ENCODE measurements around the gene KDM4B.
"Not testable (repeated sequence)": the region's sequence is repeated elsewhere in the genome, so short reads cannot be mapped to it uniquely, and the experiment has no call there.

KDM4B gene

GRCh38 chr19:5154799-5155426 lies 186.0 kb downstream of the KDM4B start:
- DNase-seq = no peak

DNA sequence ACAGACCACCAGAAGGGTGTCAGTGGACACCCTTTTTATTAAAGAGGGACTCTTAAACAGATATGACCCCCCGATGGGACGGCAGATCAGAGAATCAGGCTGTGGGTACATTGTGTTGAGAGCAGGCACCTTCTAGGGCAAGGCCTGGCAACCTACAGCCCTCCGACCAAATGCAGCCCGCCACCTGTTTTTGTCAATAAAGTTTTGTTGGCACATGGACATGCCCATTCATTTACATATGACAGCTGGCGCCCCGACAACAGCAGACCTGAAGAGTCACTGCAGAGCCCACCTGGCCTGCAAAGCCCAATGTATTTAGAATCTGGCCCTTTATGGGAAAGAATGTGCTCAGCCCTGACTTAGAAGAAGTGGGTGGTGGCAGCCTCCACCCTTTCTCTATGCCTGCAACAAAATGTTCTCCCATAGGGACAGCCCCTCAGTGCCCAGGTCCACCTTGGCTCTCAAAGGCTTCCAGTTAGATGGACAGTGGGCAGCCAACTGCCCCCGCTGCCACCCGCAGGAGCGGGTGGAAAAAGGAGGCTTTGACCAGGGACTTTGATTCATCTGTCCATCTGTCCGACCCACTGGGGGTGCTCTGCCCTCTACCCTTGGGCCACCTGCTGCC lies 186.8 kb downstream of the KDM4B start:
- no peak for DNase-seq

- no peak for DNase-seq
These were observed 187.5 kb downstream of the KDM4B start for GRCh38 chr19:5156231-5156986.

GRCh38 chr19:5157186-5157585 lies 188.3 kb downstream of the KDM4B start:
- DNase-seq = no peak

DNA sequence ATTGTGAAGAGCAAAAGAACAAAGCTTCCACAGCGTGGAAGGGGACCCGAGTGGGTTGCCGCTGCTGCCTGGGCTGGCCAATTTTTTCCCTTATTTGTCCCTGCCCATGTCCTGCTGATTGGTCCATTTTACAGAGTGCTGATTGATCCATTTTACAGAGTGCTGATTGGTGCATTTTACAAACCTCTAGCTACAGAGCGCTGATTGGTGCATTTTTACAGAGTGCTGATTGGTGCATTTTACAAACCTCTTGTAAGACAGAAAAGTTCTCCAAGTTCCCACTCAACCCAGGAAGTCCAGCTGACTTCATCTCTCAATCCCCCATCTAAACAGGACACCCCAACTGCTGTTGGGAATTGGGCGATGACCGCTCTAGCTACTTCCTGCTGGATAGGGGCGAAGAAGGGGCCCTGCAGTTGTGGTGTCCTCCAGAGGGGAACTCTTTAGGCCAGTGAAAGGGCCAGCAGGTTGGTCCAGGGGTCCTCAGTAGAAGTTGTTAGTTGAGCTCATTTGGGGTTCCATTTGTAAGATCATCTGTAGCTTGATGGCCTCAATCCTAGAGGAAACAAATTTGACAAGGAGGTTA lies 189.7 kb downstream of the KDM4B start:
- DNase-seq = not testable (repeated sequence)

DNA sequence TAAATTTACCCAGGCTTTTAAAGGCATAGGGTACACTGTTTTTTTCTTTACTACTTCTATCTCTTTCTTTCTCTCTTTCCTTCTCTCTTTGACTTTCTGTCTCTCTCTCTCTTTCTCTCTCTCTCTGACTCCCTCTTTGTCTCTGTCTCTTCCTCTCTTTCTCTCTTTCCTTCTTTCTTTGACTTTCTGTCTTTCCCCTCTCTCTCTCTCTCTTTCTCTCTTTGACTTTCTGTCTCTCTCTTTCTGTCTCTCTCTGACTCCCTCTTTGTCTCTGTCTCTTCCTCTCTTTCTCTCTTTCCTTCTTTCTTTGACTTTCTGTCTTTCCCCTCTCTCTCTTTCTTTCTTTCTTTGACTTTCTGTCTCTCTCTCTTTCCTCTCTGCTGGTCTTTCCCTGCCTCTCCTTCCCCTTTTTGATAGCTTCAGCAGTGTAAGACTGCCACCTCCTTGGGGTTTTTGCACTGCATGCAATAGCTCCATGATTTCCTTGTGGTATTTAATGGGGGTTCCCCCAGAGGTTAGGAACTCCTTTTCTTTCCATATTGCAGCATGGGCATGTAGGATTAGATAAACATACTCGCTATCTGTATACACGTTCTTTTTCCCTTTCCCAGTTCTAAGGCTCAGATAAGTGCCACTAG lies 191.4 kb downstream of the KDM4B start:
- DNase-seq = not testable (repeated sequence)

- DNase-seq = not testable (repeated sequence)
These were observed 196.2 kb downstream of the KDM4B start for GRCh38 chr19:5164845-5165696.

DNA sequence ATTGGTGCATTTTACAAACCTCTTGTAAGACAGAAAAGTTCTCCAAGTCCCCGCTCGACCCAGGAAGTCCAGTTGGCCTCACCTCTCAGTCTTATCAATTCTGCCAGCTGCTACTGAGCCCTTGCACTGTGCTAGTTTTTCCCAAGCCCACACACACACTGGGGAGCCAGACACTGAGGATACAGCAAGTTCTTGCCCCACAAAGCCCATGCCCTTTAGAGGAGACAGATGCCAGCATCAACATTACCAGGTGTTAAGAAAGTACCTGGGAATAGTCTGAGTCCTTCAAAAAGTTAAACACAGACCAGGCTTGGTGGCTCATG lies 196.7 kb downstream of the KDM4B start:
- DNase-seq = no peak

- DNase-seq = peak; percentile 26
These were observed 197.3 kb downstream of the KDM4B start for GRCh38 chr19:5166262-5166661.

- no peak for DNase-seq
These were observed 201.4 kb downstream of the KDM4B start for GRCh38 chr19:5170329-5170745.

- DNase-seq = no peak
These were observed 202.8 kb downstream of the KDM4B start for GRCh38 chr19:5171711-5172110.

GRCh38 chr19:5172859-5173630 lies 204.1 kb downstream of the KDM4B start:
- DNase-seq = peak; percentile 48

- DNase-seq = no peak
These were observed 205.1 kb downstream of the KDM4B start for GRCh38 chr19:5173993-5174392.

DNA sequence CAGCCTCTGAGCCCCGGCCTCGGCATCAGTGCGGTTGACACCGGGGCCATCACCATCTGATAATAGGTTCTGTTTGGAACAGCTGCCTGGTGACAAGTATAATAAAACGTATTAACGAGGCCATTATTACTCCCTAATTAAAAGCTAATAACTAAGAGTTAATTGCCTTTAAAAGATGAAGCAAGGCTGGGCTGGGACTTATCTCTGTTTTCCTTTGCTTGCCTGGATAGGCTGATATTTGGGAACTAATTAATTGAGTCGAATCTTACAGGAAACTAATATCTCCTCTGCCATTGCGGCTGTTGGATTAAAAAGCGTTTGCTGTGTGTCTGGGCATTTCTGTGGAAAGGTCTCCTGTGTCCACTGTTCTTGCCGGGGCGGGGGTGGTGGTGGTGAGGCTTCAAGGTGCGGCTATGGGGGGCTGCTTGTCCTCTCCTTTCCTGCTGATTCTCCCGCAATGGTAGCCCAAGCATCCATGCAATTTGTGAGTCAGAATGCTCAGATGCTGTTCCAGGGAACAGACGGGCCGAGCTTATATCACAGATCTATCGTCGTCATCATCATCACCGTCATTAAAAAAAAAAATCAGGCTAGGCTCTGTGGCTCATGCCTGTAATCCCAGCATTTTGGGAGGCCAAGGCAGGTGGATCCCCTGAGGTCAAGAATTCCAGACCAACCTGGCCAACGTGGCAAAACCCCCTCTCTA lies 209.0 kb downstream of the KDM4B start:
- DNase-seq = no peak

DNA sequence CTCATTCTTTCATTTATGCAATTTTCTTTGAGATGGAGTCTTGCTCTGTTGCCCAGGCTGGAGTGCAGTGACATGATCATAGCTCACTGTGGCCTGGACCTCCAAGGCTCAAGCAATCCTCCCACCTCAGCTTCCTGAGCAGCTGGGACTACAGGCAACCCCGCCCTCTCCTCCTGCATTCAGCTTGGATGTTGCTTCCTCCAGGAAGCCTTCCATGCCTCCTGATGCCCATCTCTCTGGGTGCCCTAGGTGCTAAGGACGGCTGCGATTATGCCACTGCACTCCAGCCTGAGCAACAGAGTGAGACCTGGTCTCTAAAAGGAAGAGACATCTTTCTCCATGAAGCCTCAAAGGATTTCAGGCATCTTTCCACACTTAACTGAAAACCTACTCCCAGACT lies 209.9 kb downstream of the KDM4B start:
- no peak for DNase-seq

DNA sequence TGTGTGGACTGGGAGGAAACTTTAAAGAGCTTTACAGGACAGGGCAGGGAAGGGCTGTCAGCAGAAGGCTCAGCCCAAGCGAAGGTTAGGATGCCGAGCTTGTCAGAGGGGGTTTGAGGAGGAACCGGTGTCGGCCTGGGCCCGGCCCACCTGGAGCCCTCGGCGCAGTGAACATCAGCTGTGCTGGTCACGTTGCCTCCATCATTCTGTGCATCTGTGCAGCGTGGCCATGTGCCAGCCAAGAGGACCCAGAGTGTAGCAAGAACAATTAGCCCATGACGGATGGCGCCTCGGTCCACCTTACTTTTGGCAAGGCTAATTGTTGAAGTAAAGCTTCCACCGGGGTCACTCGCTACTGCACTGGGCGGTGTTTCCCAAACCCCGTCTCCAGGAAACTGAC lies 210.3 kb downstream of the KDM4B start:
- DNase-seq = no peak

GRCh38 chr19:5181329-5181728 lies 212.4 kb downstream of the KDM4B start:
- DNase-seq = no peak

DNA sequence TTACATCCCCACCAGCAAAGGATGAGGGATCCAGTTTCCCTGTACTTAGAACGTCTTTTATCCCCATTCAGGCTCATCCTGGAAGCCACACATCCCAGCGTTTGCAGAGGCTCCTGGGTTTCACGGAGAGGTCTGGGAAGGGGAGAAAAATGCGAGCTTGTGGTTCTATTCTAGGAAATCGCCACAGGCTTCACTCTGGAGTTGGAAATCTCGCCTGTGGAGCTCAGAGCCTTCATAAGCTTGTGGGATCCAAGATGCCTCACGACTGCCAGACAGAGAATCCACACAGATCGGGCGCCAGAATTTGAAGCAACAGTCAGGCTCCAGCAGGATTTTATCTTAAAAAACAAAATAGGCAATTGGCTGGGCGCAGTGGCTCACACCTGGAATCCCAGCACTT lies 213.8 kb downstream of the KDM4B start:
- DNase-seq = no peak

DNA sequence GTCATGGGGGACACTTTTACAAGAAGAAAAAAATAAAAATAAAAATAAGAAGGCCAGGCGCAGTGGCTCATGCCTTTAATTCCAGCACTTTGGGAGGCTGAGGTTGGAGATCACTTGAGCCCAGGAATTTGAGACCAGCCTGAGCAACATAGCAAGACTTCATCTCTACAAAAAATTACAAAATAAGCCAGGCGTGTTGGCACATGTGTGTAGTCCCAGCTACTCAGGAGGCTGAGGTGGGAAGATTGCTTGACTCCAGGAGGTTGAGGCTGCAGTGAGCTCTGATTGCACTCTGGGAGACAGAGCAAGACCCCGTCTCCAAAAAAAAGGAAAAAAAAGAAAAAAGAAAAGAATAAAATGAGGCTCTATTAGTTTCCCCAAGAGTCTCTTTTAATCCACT lies 214.7 kb downstream of the KDM4B start:
- DNase-seq = no peak

DNA sequence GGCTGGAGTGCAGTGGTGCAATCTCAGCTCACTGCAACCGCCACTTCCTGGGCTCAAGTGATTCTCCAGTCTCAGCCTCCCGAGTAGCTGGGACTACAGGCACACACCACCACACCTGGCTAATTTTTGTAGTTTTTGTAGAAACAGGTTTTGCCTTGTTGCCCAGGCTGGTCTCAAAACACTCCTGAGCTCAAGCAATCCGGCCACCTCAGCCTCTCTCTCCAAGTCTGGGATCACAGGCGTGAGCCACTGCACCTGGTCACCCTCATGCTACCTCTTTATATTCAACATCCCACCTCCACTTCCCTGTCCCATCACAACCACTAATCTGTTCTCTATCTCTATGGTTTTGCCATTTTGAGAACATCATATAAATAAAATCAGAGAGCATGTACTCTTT lies 216.0 kb downstream of the KDM4B start:
- no peak for DNase-seq
